GM19035 (cell line): ENCODE data around the gene ADCYAP1R1.
"Not testable (repeated sequence)": the region's sequence is repeated elsewhere in the genome, so short reads cannot be mapped to it uniquely, and the experiment has no call there.

Source experiments
- ATAC-seq: cut with Tn5 transposase; IDR thresholded peaks from one replicate; pipeline ENCODE4 v1.9.1; 2021; ENCODE audit not compliant: unreplicated experiment

The ADCYAP1R1 gene

DNA sequence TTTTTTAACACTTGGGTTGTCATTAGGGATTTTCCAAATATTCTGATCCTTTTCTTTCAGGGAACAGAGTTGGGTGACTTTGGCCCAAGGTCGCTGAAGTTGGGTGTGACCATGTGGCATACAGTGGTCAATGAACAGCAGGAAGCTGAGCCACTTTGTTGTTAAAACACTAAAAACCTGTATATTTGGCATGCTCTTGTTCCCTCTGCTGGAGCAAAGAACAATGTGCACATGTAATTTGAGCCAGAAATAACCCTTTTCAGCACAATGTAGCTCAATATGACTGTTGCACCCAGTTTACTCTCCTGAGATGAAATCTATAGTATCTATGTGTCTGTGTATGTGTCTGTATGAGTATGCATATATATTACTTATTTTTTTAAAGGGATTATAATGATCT lies 74.9 kb downstream of the ADCYAP1R1 start:
- no peak for ATAC-seq

DNA sequence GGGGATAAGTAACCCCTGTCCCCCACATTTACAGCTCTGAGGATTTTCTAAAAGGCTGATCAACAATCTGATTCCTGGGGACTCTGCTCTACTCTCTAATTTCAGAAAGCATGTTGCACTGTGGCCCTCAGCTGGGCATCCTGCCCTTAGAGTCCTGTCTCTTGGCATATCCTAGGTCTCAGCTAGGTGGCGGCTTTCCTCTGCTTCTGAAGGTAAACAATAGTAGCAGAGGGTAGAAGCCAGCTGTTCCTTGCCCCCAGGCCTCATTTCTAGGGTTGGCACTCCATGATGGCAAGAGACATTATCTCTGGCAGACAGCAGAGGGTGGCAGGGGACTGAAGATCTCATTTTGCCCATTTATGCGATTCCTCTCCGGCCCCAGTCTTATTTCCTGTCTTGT lies 77.0 kb downstream of the ADCYAP1R1 start:
- no peak for ATAC-seq

DNA sequence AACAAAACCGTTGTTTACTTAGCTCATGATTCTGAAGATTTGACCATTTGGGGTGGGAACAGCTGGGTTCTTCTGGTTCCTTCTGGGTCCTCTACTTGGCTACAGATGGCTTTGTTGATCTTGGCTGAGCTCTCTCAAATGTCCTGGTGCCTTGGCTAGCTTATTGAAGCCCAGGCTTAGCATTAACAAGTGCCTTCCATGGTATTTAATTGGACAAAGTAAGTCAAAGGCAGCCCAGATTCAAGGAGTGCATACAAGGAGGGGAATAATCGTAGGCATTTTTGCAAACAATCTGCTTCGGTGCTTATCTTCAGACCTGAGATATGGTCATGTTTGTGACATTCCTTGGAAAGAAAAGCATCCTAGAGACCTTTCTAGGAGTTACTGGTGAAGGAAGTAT lies 81.4 kb downstream of the ADCYAP1R1 start:
- ATAC-seq: no peak

DNA sequence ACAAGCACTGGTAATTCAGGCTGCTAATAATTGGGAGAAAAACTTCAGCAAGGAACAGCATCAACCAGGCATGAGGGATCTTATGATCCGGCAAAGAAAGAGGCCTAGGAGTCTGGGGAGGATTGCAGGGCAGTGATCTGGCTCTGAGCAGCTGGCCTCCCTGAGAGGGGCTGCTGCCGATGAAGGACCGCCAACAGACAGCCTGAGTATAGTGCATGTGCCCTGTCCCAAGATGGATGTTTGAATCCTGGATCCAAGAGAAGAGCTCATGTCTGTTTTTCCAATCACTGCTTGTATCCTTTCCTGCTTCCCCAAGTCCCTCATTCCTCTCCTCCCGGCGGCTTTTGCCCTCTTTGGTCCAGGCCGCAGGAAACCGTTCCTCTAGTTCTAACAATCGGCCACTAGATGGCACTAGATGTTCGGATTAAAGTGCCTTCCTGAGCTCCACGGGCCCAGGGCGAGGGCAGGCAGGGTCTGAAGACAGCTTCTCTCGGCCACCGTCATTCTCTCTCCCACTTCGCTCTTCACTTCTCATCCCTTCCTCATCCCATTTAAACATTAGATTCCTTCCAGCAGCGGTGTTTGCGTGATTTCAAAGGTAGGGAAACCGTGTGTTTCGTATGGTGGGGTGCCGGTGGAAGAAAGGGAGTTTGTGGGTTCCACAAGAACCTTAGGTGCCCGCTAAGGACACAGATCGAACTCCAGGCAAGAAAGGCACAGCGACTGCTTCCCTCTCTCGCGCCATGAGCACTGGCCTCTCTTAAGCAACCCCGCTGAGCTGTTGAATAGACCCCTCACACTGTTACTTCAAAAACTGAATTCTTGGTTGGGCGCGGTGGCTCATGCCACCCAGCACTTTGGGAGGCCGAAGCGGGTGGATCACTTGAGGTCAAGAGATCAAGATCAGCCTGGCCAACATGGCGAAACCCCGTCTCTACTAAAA lies 82.4 kb downstream of the ADCYAP1R1 start:
- peak; percentile 90 for ATAC-seq

DNA sequence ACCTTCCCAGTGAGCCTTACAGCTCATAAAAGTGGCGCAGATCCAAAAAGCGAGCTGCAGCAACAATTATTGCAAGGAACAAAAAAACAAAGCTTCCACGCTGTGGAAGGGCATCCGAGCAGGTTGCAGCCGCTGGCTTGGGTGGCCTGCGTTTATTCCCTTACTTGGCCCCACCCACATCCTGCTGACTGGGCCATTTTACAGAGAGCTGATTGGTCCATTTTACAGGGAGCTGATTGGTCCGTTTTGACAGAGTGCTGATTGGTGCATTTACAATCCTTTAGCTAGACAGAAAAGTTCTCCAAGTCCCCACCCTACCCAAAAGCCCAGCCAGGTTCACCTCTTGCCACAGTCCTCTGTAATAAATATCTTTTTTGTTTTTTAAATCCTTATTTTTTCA lies 85.1 kb downstream of the ADCYAP1R1 start:
- no peak for ATAC-seq

DNA sequence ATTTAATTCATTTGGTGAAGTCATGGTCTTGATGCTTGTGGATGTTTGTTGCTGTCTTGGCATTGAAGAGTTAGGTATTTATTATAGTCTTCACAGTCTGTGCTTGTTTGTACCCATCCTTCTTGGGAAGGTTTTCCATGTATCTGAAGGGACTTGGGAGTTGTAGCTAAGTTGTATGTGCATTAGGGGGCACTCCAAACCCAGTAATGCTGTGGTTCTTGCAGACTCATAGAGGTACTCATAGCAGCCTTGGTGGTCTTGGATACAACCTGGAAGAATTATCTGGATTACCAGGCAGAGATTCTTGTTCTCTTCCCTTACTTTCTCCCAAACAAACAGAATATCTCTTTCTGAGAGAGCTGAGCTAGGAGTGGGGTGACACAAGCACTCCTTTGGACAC lies 93.2 kb downstream of the ADCYAP1R1 start:
- no peak for ATAC-seq

DNA sequence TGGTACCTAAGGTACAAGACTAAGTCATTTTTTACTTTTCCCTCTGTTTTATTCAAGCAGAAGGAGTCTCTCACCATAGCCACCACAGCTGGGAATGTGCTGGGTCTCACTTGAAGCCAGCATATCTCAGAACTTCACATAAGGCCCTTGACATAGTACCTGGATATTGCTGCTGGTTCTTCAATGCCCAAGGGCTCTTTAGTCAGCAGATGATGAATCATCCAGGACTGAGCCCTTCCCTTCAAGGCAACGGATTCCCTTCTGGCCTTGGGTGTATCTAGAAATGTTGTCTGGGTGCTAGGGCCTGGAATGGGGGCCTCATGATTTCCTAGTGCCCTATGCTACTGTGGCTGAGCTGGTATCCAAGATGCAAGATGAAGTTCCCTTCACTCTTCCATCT lies 93.9 kb downstream of the ADCYAP1R1 start:
- ATAC-seq: no peak

DNA sequence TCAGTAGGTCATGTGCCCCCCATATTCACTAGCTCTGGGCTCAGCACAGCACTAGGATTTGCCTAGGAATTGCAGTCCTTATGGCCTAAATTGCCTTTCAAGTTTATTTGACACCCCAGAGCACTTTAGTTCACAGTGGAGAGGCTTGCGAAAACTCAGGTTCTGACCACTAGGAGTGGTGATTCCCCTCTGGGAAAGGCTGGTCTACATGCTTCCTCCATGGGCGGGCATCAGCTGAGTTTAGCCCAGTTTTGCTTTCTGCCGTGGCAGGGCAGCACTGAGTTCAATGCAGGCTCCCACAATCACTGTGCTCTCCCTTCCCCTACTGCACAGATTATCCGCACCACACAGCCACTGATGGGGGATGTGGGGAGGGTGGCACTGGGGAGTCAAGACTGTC lies 94.4 kb downstream of the ADCYAP1R1 start:
- ATAC-seq: no peak

DNA sequence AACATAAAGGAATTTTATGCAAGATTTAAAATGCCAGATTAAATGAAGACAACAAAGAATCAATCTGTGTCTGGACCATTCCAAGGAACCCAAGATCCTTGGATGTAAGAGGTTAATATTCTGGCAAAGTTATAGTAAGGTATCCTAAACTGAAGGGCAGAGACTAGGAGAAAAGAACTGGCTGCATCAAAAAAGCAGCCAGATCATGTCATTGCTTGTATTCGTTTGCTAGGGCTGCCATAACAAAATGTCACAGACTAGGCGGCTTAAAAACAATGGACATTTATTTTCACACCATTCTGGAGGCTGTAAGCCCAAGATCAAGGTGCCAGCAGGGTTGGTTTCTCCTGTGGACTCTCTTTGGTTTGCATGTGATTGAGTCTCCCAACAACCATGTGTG lies 99.7 kb downstream of the ADCYAP1R1 start:
- ATAC-seq: no peak

DNA sequence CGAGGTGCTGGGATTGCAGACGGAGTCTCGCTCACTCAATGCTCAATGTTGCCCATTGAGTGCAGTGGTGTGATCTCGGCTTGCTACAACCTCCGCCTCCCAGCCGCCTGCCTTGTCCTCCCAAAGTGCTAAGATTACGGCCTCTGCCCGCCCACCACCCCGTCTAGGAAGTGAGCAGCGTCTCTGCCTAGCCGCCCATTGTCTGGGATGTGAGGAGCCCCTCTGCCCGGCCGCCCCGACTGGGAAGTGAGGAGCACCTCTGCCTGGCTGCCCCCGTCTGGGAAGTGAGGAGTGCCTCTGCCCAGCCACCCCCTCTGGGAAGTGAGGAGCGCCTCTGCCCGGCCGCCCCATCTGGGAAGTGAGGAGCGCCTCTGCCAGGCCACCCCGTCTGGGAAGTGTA lies 101.2 kb downstream of the ADCYAP1R1 start:
- not testable (repeated sequence) for ATAC-seq

DNA sequence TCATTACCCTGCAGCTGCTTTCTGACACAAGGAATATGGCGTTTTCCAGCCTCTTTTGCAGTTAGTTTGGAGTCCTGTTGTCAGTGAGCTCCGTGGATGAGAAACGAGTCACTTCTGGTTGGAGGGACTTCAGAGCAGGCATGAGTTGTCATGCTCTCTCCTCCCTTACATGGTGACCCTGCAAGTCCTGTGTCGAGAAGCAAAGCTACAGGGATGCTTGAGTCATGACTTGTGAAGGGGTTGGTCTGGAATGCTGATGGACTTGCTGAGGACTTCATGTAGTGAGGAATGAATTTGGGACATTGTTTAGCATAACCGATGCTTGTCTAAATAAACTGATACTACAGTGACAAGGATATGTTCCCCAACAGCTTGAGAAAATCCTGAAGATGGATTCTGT lies 108.8 kb downstream of the ADCYAP1R1 start:
- no peak for ATAC-seq
